Fibroblast of skin of left quadriceps (primary cell): Measurements from ENCODE around the gene PIK3C2B.
A peak's percentile ranks its signal among the peaks of the same experiment; 100 is the strongest.

Source experiments
- DNase-seq, 2 experiments: peaks; one replicate each; pipeline ENCODE4 v3.0.0-alpha.2; 2013; ENCODE audit warnings: low read depth in 2 of 2

The PIK3C2B gene

GRCh38 chr1:204461331-204462228 lies 33.0 kb downstream of the PIK3C2B start:
- no peak for DNase-seq

DNA sequence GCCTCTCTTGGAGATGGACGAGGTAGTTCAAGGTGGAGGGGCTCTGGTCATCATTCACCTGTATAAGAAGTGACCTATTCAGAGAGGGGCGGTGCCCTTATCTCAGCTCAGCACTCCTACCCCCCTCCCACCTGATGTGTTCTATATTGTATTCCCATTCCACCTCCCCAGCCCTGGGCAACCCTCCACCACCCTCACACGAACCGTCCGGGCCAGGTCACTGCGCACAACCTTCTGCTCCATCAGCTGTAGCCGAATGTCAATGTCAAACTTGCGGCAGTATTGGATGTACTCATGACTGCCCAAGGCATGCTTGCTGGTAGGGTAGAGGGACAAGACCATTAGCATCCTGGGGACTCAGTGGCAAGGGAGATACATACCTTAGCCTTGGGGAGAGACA lies 34.3 kb downstream of the PIK3C2B start:
- no peak for DNase-seq

GRCh38 chr1:204459706-204460105 lies 34.9 kb downstream of the PIK3C2B start:
- DNase-seq: no peak

GRCh38 chr1:204457666-204458065 lies 36.9 kb downstream of the PIK3C2B start:
- DNase-seq: no peak

DNA sequence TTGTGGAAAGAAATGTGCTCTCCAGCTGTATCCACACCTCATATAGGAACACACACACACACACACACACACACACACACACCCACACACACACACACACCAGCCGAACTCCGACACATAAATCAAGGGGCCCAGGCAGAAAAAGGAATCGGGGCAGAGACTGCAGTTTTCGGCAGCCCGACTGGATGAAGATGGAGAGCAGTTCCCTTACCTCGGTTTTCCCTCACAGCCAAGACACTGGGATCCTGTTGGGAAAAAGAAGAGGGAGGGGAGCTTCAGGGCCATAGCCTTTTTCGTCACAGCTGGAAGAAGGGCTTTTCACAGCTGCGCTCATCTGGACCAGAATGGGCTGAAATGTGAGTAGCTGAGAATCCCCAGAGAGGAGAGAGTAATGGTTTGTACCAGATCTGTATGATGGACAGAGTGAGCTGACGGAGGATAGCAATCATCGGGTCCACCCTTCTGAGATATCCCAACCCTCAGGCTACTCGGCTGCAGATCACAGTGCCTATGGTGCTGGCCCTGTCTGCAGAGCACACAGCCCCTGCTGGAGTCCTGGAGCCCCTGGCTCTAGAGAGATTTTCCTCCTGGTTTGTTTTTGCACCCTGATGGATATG lies 37.7 kb downstream of the PIK3C2B start:
- no peak for DNase-seq

- DNase-seq: no peak
Measured at GRCh38 chr1:204455831-204456145, 38.8 kb downstream of the PIK3C2B start.

DNA sequence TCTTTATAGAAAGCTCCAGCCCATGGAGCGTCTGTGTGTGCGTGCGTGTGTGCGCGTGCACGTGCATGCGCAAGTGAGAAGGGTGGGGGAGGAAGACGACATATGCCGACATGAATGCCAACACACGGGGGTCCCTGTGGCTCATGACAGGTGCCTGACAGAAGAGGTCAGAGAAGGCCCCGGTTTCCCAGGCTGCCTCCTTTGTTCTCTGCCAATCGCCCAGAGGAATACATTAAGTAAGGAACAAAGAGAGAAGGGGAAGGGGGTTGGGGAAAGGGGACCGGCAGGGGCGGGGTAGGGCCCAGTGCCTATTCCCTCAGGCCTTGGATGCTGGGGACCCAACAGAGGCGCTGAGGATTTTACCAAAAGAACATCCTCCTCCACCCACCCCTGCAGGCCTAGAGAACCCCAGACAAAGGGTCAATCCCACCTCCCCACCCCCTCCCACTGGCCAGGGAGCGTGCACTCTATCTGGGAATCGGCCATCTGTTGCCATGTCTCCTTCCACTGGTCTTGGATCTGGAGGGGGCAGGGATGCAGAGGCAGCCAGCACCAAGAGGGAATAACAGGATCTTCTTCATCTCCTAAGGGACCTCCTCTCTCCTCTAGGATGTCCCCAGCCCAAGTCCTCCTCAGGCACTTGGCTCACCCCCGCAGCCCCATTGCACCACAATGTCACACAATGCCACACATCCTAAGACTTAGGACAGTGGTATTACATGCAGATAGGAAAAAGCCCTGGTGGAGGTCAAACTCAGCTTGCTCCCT lies 39.4 kb downstream of the PIK3C2B start:
- DNase-seq: no peak

GRCh38 chr1:204454476-204454875 lies 40.1 kb downstream of the PIK3C2B start:
- DNase-seq: no peak

GRCh38 chr1:204453141-204453772 lies 41.3 kb downstream of the PIK3C2B start:
- DNase-seq: no peak

GRCh38 chr1:204451352-204452124 lies 43.1 kb downstream of the PIK3C2B start:
- no peak for DNase-seq

DNA sequence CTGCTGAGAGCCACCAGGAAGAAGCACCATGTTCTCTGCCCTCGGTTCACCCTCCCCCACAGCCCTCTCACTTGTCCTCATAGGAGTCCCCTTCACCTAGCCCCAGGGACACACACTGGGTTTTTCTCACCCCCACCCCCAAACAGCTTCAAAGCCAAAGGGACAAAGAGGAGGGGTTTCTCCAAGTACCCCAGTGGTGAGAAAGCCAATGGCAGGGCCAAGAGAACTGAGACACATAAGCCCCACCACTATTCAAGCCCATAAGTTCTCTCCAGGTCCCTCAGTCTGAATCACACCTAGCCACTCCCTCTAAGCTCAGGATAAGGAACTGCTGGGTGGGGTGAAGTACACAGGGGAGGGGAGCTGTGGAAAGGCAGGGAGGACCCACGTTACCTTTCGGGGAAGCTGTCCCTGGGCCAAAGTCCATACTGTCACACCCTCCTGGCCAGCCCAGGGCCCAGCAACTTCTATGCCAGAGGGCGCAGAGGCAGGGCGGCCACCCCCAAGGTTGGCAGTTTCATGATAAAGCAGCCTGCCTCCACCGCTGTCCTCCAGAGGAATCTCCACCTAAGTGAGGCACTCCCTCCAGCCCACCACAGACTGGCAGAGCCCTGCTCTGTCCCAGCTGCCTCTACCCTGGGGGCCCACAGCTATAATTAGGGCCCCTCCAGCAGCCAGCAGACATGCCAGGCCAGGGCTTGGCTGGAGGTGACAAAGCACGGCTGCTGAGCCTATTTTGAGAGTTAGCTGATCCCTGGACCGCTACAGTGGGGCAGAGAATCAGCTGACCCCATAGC lies 43.9 kb downstream of the PIK3C2B start:
- DNase-seq: no peak

- no peak for DNase-seq
Measured at GRCh38 chr1:204449678-204450280, 44.8 kb downstream of the PIK3C2B start.

DNA sequence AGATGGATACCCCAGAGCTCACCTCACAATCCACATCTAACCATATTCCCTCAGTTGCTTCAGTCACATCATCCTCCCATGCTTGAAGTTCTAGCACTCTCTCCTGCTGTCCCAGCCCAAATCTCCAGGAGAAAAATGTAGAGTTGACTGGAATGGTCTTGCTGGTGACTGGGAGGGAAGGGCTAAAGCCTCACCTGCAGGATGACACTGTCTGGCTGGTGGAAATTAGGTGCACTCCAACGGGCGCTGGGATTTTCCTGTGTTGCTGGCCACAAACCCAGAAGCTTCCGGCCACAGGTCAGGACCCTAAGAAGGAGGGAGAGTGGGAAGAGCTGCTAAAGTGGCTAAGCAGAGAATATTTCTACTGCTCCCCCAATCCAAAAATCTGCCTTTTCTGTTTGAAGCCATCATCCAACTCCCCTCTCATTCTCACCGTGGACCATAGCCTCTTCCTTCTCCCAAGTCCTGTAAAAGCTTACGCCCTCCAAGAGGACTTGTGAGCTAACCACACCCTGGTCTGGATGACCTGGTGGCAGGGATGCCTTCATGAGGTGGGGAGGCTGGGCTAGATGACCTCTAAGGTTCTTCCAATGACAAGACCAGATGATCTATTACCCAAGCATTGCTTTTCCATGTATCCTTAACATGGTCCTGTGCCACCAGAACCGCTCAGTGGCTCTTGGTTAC lies 45.5 kb downstream of the PIK3C2B start:
- DNase-seq: no peak

DNA sequence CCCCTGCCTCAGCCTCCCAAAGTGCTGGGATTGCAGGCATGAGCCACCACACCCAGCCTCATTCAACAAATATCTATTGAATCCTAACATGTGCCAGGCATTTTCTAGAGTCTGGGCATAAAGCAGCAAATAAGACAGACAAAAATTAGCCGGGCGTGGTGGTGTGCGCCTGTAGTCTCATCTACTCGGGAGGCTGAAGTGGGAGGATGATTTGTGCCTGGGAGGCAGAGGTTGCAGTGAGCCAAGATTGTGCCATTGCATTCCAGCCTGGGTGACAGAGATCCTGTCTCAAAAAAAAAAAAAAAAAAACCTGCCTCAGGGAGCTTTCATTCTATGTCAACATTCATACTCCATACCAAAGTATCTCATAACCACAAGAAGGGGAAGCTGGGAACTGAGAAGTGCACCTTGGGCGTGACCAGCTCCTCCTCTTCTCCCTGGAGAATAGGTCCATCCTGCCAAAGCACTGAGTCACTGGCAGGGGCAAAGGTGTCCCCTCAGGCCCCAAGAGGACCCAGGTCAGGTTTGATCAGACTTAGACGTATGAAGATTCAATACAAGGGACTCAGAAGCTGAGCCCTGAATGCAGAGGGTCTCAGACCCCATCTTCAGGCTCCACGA lies 46.2 kb downstream of the PIK3C2B start:
- DNase-seq: no peak

DNA sequence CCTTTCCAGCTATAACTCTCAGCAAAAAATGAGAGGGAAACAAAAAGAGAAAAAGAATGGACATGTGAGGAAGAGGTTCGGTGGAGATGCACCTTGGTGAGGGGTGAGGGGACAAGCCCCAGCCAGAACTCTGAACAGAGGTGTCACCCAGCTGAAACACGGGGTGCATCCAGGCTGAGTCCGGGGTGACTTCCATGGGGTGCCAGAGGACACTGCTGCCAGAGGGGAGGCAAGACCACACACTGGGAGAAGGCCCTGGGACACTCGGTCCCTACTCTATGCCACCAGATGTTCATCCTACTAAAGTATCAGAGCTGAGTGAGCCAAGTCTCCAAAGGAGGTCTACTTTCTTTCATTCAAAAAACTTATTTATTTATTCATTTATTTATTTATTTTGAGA lies 46.9 kb downstream of the PIK3C2B start:
- DNase-seq: no peak

DNA sequence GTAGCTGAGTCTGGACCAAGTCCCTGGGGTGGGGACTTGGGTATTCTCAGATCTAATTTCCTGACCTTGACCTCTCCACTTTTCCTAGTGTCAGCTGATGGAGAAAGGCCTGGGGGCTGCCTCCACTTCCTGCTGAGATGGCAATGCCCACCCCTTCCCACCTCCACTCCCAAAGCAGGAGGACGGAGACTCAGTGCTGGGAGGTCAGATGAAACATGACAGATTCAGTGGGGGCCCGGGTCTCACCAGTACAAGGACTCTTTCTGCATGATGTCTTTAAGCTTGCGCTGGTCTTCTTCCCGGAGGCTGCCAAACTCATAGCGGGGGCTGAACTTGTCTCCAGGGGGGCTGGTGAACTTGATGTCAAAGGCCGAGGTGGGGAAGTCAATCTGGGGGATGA lies 47.4 kb downstream of the PIK3C2B start:
- no peak for DNase-seq

- DNase-seq: peak in 1 of 2 experiments; percentile 20
Measured at GRCh38 chr1:204446413-204447111, 48.0 kb downstream of the PIK3C2B start.

GRCh38 chr1:204445860-204446412 lies 48.7 kb downstream of the PIK3C2B start:
- no peak for DNase-seq
